K562 (cell line): Measurements from ENCODE around the gene OXLD1. TPM values are rescaled to one million over a fixed set of nuclear protein-coding genes. Genes with fewer than 3 reads are reported as not detected.
A peak's percentile ranks its signal among the peaks of the same experiment; 100 is the strongest.

Source experiments
- BRD4 ChIP-seq: fragments of 200-600 bp; sonication (generic); IDR thresholded peaks from 2 replicates; pipeline ENCODE4 v1.6.1; 2017; ENCODE audit warnings: inconsistent platforms
- CTBP1 ChIP-seq: fragments of 450-650 bp; IDR thresholded peaks from 2 replicates; pipeline ENCODE4 v1.6.1; 2016; ENCODE audit warnings: borderline replicate concordance
- FOXA3 ChIP-seq, 2 experiments: fragments of 450-650 bp in 1 of 2; sonication (generic) in 1 of 2; formaldehyde crosslinking; IDR thresholded peaks in 1 of 2; conservative IDR thresholded peaks in 1 of 2; 2 replicates each; pipeline versions ENCODE4 v1.4.0 to v1.8.0; 2020 to 2022; ENCODE audit warnings: mild to moderate bottlenecking in 2 of 2, missing genetic modification reagents in 1 of 2
- KHSRP ChIP-seq: fragments of 450-650 bp; IDR thresholded peaks from 2 replicates; pipeline ENCODE4 v1.6.1; 2017
- LCOR ChIP-seq: sonication (generic); formaldehyde crosslinking; IDR thresholded peaks from 2 replicates; pipeline ENCODE4 v1.8.0; 2022; ENCODE audit warnings: mild to moderate bottlenecking, missing genetic modification reagents
- POLR2H ChIP-seq: IDR thresholded peaks from 2 replicates; pipeline ENCODE4 v1.6.1; 2016; ENCODE audit warnings: missing genetic modification characterization, low read depth, mild to moderate bottlenecking, control low read depth, missing compliant biosample characterization, moderate library complexity
- PREB ChIP-seq: sonication (generic); formaldehyde crosslinking; IDR thresholded peaks from 2 replicates; pipeline ENCODE4 v1.8.1; 2023; ENCODE audit warnings: mild to moderate bottlenecking, missing genetic modification reagents
- PURB ChIP-seq: sonication (generic); formaldehyde crosslinking; IDR thresholded peaks from 2 replicates; pipeline ENCODE4 v1.9.0; 2021; ENCODE audit warnings: low read depth, mild to moderate bottlenecking, missing genetic modification reagents
- ZBTB2 ChIP-seq: fragments of 450-650 bp; IDR thresholded peaks from 2 replicates; pipeline ENCODE4 v1.6.1; 2016; ENCODE audit warnings: antibody characterized with exemption
- ZFP91 ChIP-seq: sonication (generic); formaldehyde crosslinking; IDR thresholded peaks from 2 replicates; pipeline ENCODE4 v1.8.0; 2022; ENCODE audit warnings: mild to moderate bottlenecking, missing genetic modification reagents
- ZNF197 ChIP-seq: fragments of 200-800 bp; sonication (Bioruptor generic); IDR thresholded peaks from 2 replicates; pipeline ENCODE4 v1.6.1; 2016; ENCODE audit warnings: low read depth, missing genetic modification characterization, missing compliant biosample characterization
- ZNF395 ChIP-seq: fragments of 200-800 bp; sonication (Bioruptor generic); IDR thresholded peaks from 2 replicates; pipeline ENCODE4 v1.6.1; 2017; ENCODE audit warnings: missing genetic modification characterization, missing compliant biosample characterization
- polyA plus RNA-seq, 8 experiments: library from polyadenylated mRNA; depleted of rRNA in 4 of 8; stranded (reverse) in 5 of 8; unstranded in 3 of 8; fragments of >200 nt; fragmentation: Nextera tagmentation in 2 of 8; fragmentation: Illumina TruSeq in 1 of 8; extraction: Ambion mirVana in 2 of 8; extraction: Trizol in 1 of 8; gene quantifications; 2 replicates each; pipeline versions ENCODE4 v1.2.1 to v1.2.3, GENCODE V29; 2011 to 2014; ENCODE audit warnings: inconsistent platforms in 1 of 8, missing spikeins in 1 of 8
- total RNA-seq, 7 experiments: library from RNA; depleted of rRNA in 6 of 7; stranded (reverse); fragments of >200 nt in 6 of 7; fragmentation: Illumina TruSeq in 2 of 7; extraction: Trizol in 2 of 7; gene quantifications; 2 replicates each; pipeline versions ENCODE4 v1.2.1 to v1.2.3, GENCODE V29; 2011 to 2021; ENCODE audit warnings: low replicate concordance in 1 of 7

OXLD1 gene
- total and polyA plus RNA-seq, 9 of the 15 experiments (the other 6 are each of a cell fraction or from before 2014, with no cell fraction given), result 4.4 to 115 (median 29.3) TPM

- TF ChIP-seq ZFP91 (CRISPR knock-in tag), result no peak
- no peak for TF ChIP-seq ZNF197 (CRISPR knock-in tag)
- no peak for TF ChIP-seq KHSRP
- no peak for TF ChIP-seq PURB
- peak; percentile 69; the same call in 1 of the 2 replicates for TF ChIP-seq BRD4
- TF ChIP-seq POLR2H (tag), result peak; percentile 40; the same call in 1 of the 2 replicates
- TF ChIP-seq ZBTB2, result no peak
- TF ChIP-seq CTBP1, result peak; percentile 47; the same call in 1 of the 2 replicates
- TF ChIP-seq ZNF395 (CRISPR knock-in tag), result 0 out of 2 replicates have a peak, but pooled peaks have one; percentile 65
- 0 out of 2 replicates have a peak, but pooled peaks have one; percentile 62 for TF ChIP-seq LCOR
- TF ChIP-seq PREB (CRISPR knock-in tag), result no peak
- 0 out of 4 replicates have a peak, but pooled peaks of 1 of the 2 experiments have one; percentile 67 for TF ChIP-seq FOXA3 (CRISPR knock-in tag; conservative IDR thresholded peaks at IDR 0.05 in 1 of 2, IDR thresholded peaks at IDR 0.05 in 1 of 2)
These were observed at the start of gene OXLD1, which contains the start of gene CCDC137 (continued) for GRCh38 chr17:81666342-81667191.
